HepG2 (cell line): ENCODE data around the gene WDR37.

ENCODE experiments used
- RXRA ChIP-seq: sonication (generic); formaldehyde crosslinking; IDR thresholded peaks from 2 replicates; pipeline ENCODE4 v1.5.1; 2020; ENCODE audit warnings: missing genetic modification reagents
- SMARCC2 ChIP-seq: fragments of 450-650 bp; IDR thresholded peaks from 2 replicates; pipeline ENCODE4 v1.6.1; 2017; ENCODE audit warnings: antibody characterized with exemption, mild to moderate bottlenecking

DNA sequence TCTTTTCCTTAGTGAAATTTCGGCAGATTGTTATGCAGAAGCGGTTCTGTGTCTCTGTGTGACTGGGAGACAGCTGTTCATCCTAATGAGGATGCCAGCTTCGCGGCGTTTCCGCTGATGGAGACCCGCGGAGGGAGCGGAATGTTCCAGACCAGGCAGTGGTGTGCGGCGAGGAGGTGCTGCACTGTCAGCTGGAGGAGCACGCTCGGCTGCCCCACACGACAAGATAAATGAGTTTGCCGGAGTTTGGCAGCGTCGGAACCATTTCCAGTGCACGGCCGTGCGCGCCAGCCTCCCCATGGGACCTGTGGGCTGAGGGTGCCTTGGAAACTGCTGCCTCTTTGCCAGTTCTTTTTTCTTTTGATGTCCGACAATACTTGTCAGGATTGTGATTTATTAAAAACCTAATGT, 64.6 kb downstream of the WDR37 start:
- no peak for TF ChIP-seq RXRA (CRISPR knock-in tag)
- no peak for TF ChIP-seq SMARCC2
